Aorta (tissue), 5 donors: ENCODE data around the gene EFS. TPM values are rescaled to one million over a fixed set of nuclear protein-coding genes. Genes with fewer than 3 reads are reported as not detected.

Experiments used
- ATAC-seq: fragments of 200-7000 bp; cut with Tn5 transposase; one replicate; pipeline ENCODE4 v1.9.1; 2022; ENCODE audit warnings: moderate library complexity; ENCODE audit not compliant: low FRiP score
- DNase-seq, 2 donors: peaks; one replicate each; pipeline ENCODE4 v3.0.0-alpha.2; 2020
- H3K27ac ChIP-seq, 2 donors: one replicate each; pipeline ENCODE4 v1.5.1; 2013; ENCODE audit warnings: low read length in 2 of 2, mild to moderate bottlenecking in 2 of 2, moderate library complexity in 2 of 2, control low read depth in 1 of 2, inconsistent platforms in 1 of 2, low read depth in 1 of 2
- H3K27me3 ChIP-seq, 2 donors: one replicate each; pipeline ENCODE4 v1.6.1; 2013; ENCODE audit warnings: control low read depth in 1 of 2, low read length in 1 of 2, mild to moderate bottlenecking in 1 of 2, moderate library complexity in 1 of 2; ENCODE audit not compliant: insufficient read depth in 2 of 2, control insufficient read depth in 1 of 2
- H3K36me3 ChIP-seq, 2 donors: one replicate each; pipeline ENCODE4 v1.6.1; 2013; ENCODE audit warnings: control low read depth in 1 of 2, low read length in 1 of 2, mild to moderate bottlenecking in 1 of 2; ENCODE audit not compliant: insufficient read depth in 2 of 2, control insufficient read depth in 1 of 2
- H3K4me1 ChIP-seq, 2 donors: one replicate each; pipeline ENCODE4 v1.6.1; 2013; ENCODE audit warnings: low read length in 2 of 2, control low read depth in 1 of 2, mild to moderate bottlenecking in 1 of 2, moderate library complexity in 1 of 2; ENCODE audit not compliant: insufficient read depth in 2 of 2, control insufficient read depth in 1 of 2
- H3K4me3 ChIP-seq, 2 donors: one replicate each; pipeline ENCODE4 v1.5.1; 2013; ENCODE audit warnings: low read length in 2 of 2, control low read depth in 1 of 2, mild to moderate bottlenecking in 1 of 2
- H3K9me3 ChIP-seq: one replicate; pipeline ENCODE4 v1.6.1; 2013; ENCODE audit warnings: mild to moderate bottlenecking, low read length; ENCODE audit not compliant: control insufficient read depth
- WGBS, 2 donors: extraction: QIAGEN DNeasy Blood & Tissue Kit; methylation state at CpG; one replicate each; pipeline ENCODE4 v1.1.7; 2013; 5-methylcytosine and 5-hydroxymethylcytosine counted together
- intact Hi-C, 2 donors: fragments of 100-400 bp; cut with DNase I; formaldehyde crosslinking; loops; one replicate each; pipeline versions ENCODE4 v1.14.2 to v1.15.0; 2022
- polyA plus RNA-seq, 2 donors: library from polyadenylated mRNA; stranded (reverse); fragments of 200-250 nt; gene quantifications; one replicate each; pipeline ENCODE4 v1.2.3, GENCODE V29; 2013
- total RNA-seq, 2 donors: library from RNA; stranded (reverse); fragmentation: NEBNext Ultra II Directional; extraction: Animal tissue kit (Norgen Biotek cat#: 25700); gene quantifications; one replicate each; pipeline ENCODE4 v1.2.1, GENCODE V29; 2021
- donor health status: healthy with polysubstance abuse.
- donor health status: Bipolar disorder and iron deficiency.
- donor health status: DM: no; HTN: no; CAD: no.
- donor health status: DM: no; HTN: no; CAD: no.
- donor health status: DM: yes; HTN: yes; CAD: no.

The EFS gene
- total and polyA plus RNA-seq, 4 donors: 5.5 to 36.7 (median 22.1) TPM

DNA sequence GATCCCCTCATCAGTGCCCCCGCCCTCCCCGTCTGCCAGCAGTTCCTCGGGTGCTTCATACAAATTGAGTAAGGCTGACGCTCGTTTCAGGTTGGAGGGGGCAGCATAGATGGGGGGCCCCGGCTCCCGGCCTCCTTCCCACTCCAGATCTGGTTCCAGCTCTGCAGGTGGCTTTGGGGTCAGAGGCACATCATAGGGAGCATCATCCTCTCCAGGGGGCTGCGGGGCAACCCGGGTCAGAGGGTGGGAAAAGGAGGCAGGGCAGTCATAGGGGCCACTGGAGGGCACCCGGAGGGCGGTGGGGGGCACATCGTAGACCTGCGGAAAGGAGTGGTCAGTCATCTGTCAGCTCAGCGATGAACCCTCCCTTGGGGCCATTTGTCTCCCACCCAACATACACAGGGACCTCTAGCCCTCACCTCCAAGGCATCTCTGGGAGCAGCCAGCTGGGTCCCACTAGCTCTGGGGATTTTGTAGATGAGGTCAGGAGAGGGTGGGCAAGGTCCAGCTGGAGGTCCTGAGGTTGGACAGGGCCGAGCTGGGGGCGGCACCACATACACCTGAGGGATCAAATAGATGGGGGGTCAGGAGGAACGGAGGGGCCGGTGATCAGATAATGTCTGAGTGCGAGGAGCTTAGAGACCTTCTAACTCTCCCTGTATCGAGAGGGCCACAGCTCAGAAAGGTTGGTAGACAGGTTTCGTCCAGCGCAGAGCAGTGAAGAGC lies 5.1 kb downstream of the EFS start:
- ATAC-seq (no peak), DNase-seq (peak in 1 of 2 donors; percentile 51)
- WGBS, 2 donors: 85 to 86% methylated on average over 22 of the region's 22 CpGs
- Histone ChIP-seq H3K27ac (no peak overlapping the region), H3K36me3 (peaks cover 0 to 3% of the 10 kb centered on the region in 2 donors), H3K9me3 (no peaks in the 10 kb centered on the region), H3K27me3 (no peaks in the 10 kb centered on the region), H3K4me3 (no peak overlapping the region), H3K4me1 (no peaks in the 10 kb centered on the region)
- intact Hi-C loops: loop anchor here in 1 of 2 donors (10.0 kb wide), 1 partner anchor 105 kb away; the partner anchor contains the start of gene NGDN

GRCh38 chr14:23359167-23359626 lies 5.8 kb downstream of the EFS start:
- no peaks in the 10 kb centered on the region for H3K27me3 ChIP-seq
- no peak overlapping the region for H3K27ac ChIP-seq
- H3K36me3 ChIP-seq: peaks cover 0 to 3% of the 10 kb centered on the region in 2 donors
- H3K4me1 ChIP-seq: no peaks in the 10 kb centered on the region
- DNase-seq (peak in 1 of 2 donors; percentile 39), ATAC-seq (no peak)
- no peak overlapping the region for H3K4me3 ChIP-seq
- intact Hi-C loops: loop anchor here in 1 of 2 donors (10.0 kb wide), 1 partner anchor 106 kb away; the partner anchor contains the start of gene NGDN
- H3K9me3 ChIP-seq: no peaks in the 10 kb centered on the region
- 82 to 83% methylated on average over 10 to 11 of the region's 11 CpGs for whole genome bisulfite sequencing, 2 donors

GRCh38 chr14:23358553-23359166 lies 6.3 kb downstream of the EFS start:
- no peaks in the 10 kb centered on the region for H3K4me1 ChIP-seq
- no peaks in the 10 kb centered on the region for H3K27me3 ChIP-seq
- no peak overlapping the region for H3K27ac ChIP-seq
- no peak overlapping the region for H3K4me3 ChIP-seq
- peaks cover 0 to 3% of the 10 kb centered on the region in 2 donors for H3K36me3 ChIP-seq
- no peak for ATAC-seq
- WGBS, 2 donors: 85 to 89% methylated on average over 12 of the region's 12 CpGs
- intact Hi-C loops: loop anchor here in 1 of 2 donors (10.0 kb wide), 1 partner anchor 106 kb away; the partner anchor contains the start of gene NGDN
- no peaks in the 10 kb centered on the region for H3K9me3 ChIP-seq
- DNase-seq: peak in 1 of 2 donors; percentile 53

DNA sequence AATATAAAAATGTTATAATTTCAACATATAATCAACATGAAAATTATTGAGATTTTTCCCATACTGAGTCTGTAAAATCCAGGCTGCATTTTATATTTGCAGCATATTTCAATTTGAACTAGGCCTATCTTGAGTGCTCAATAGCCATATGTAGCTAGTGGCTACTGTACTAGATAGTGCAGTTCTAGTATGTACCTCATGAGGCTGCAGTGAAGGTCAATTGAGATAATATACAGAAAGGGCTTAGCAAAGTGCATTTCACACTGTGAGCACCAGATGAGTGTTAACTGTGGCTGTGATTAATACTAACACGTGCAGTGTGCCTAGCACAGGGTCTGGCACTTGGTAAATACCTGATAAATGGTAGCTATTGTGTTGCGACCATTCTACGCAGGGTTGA lies 6.9 kb downstream of the EFS start:
- no peaks in the 10 kb centered on the region for H3K27me3 ChIP-seq
- no peak for DNase-seq
- intact Hi-C loops: loop anchor here in 1 of 2 donors (10.0 kb wide), 1 partner anchor 107 kb away; the partner anchor contains the start of gene NGDN
- 79 to 82% methylated on average over 3 of the region's 3 CpGs for WGBS, 2 donors
- no peak overlapping the region for H3K27ac ChIP-seq
- ATAC-seq: no peak
- no peak overlapping the region for H3K4me3 ChIP-seq
- H3K36me3 ChIP-seq: peaks cover 0 to 3% of the 10 kb centered on the region in 2 donors
- H3K9me3 ChIP-seq: no peaks in the 10 kb centered on the region
- no peaks in the 10 kb centered on the region for H3K4me1 ChIP-seq

DNA sequence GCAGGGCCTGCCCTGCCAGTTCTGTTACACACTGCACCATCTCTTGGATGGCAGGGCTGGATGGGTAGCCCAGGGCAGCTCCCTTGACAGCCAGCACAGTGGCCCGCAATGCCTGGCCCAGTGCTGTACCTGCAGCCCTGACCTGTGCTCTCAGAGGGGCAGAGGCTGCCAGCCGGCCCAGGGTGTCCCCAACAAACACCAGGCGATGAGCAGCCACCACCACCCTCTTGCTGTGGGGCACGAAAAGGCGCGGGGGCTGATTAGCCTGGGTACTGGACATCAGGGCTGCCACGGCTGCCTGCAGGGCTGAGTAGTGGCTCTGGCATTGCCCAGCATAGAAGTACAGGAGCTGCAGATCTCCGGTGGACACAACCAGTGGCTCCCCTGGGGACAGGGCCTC lies 7.7 kb downstream of the EFS start:
- H3K27me3 ChIP-seq: no peaks in the 10 kb centered on the region
- intact Hi-C loops: loop anchor here in 1 of 2 donors (10.0 kb wide), 1 partner anchor 108 kb away; the partner anchor contains the start of gene NGDN
- DNase-seq (peak in 1 of 2 donors; percentile 67), ATAC-seq (no peak)
- no peak overlapping the region for H3K27ac ChIP-seq
- H3K36me3 ChIP-seq: peaks cover 0 to 3% of the 10 kb centered on the region in 2 donors
- 81 to 87% methylated on average over 8 of the region's 8 CpGs for WGBS, 2 donors
- no peaks in the 10 kb centered on the region for H3K9me3 ChIP-seq
- H3K4me1 ChIP-seq: no peaks in the 10 kb centered on the region
- no peak overlapping the region for H3K4me3 ChIP-seq

DNA sequence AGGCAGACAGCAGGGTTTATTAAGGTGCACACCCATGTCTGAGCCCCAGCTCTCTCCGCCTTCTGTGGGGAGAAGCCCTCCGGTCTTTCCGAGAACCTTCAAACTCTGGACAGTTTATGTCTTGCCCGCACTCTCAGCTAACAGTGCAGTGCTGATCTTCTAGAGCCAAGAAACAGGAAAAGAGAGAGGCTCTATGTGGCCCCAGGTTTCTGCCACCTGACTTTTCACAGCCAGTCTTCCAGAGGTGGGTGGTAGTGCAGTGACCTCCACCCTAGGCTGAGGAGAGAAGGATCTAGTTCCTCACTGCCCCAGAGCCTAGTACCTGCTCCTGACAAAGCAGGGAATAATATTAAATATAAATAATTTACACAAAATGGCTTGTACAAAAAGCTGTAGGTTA lies 8.3 kb downstream of the EFS start:
- no peaks in the 10 kb centered on the region for H3K9me3 ChIP-seq
- ATAC-seq (no peak), DNase-seq (peak in 1 of 2 donors; percentile 14)
- H3K27me3 ChIP-seq: no peaks in the 10 kb centered on the region
- H3K4me3 ChIP-seq: no peak overlapping the region
- H3K36me3 ChIP-seq: peaks cover 0 to 3% of the 10 kb centered on the region in 2 donors
- no peaks in the 10 kb centered on the region for H3K4me1 ChIP-seq
- no peak overlapping the region for H3K27ac ChIP-seq
- WGBS, 2 donors: 89 to 91% methylated on average over 4 of the region's 4 CpGs
- intact Hi-C loops: loop anchor here in 1 of 2 donors (10.0 kb wide), 1 partner anchor 108 kb away; the partner anchor contains the start of gene NGDN

DNA sequence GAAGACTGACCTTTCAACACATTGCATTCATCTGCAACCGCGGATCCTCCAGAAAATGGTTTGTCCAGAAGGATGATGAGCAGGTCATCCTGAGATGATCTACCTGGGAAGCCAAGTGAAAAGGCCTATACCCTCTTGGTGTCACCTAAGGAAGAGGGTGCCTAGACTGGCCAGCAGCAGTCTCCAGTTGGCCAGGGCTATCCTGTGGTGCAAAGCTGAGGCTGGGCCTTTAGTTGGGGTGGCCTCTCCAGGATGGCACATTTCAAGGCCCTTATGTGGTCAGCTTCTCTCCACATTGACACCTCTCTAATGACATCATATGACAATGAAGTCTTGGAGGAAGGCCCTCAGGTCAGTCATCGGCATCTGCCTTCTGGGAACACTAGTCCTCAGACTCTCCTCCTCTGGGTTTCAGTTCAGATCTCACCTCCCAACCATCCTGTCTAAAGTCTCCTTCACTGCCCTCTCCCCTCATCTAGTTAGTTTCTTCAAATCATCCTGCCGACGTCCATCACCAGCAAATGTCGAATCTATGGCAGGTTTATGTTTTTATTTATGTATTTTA lies 9.0 kb downstream of the EFS start:
- no peak overlapping the region for H3K4me3 ChIP-seq
- WGBS, 2 donors: 80% methylated on average over 6 of the region's 6 CpGs
- intact Hi-C loops: loop anchor here in 1 of 2 donors (10.0 kb wide), 1 partner anchor 109 kb away; the partner anchor contains the start of gene NGDN
- no peaks in the 10 kb centered on the region for H3K9me3 ChIP-seq
- H3K27me3 ChIP-seq: no peaks in the 10 kb centered on the region
- H3K27ac ChIP-seq: no peak overlapping the region
- H3K4me1 ChIP-seq: no peaks in the 10 kb centered on the region
- no peak for ATAC-seq
- peaks cover 0 to 3% of the 10 kb centered on the region in 2 donors for H3K36me3 ChIP-seq
- DNase-seq: peak in 1 of 2 donors; percentile 16

GRCh38 chr14:23354990-23355389 lies 10.0 kb downstream of the EFS start:
- Histone ChIP-seq H3K4me1 (no peaks in the 10 kb centered on the region), H3K36me3 (peaks cover 0 to 3% of the 10 kb centered on the region in 2 donors), H3K9me3 (no peaks in the 10 kb centered on the region), H3K27ac (no peak overlapping the region), H3K4me3 (no peak overlapping the region), H3K27me3 (no peaks in the 10 kb centered on the region)
- intact Hi-C loops: loop anchor here in 1 of 2 donors (1.0 to 10.0 kb wide), 2 partner anchors 9 to 110 kb away; partner anchors contain the start of gene NGDN
- peak in 1 of 2 donors; percentile 34 for DNase-seq
- 80 to 83% methylated on average over 6 of the region's 6 CpGs for WGBS, 2 donors
- ATAC-seq: no peak
